Measurements from ENCODE around the gene PLEKHA6.

DNA sequence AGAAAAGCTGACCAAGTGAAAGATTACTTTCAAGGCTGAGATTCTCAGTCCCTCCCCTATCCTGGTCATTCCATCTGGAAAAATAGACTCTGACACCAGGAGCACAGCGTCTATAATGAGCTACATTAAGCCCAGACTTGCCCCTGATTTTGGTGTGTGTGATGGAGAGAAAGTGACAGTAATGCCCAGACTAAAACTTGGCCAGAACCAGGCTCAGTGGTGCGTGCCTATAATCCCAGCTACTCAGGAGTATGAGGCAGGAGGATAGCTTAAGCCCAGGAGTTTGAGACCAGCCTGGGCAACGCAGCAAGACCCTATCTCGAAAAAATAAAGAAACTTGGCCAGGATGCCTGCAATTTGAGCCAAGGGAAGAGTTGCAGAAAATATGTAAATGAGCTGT lies 15.9 kb downstream of the PLEKHA6 start:
- TF ChIP-seq, protein P1, sequence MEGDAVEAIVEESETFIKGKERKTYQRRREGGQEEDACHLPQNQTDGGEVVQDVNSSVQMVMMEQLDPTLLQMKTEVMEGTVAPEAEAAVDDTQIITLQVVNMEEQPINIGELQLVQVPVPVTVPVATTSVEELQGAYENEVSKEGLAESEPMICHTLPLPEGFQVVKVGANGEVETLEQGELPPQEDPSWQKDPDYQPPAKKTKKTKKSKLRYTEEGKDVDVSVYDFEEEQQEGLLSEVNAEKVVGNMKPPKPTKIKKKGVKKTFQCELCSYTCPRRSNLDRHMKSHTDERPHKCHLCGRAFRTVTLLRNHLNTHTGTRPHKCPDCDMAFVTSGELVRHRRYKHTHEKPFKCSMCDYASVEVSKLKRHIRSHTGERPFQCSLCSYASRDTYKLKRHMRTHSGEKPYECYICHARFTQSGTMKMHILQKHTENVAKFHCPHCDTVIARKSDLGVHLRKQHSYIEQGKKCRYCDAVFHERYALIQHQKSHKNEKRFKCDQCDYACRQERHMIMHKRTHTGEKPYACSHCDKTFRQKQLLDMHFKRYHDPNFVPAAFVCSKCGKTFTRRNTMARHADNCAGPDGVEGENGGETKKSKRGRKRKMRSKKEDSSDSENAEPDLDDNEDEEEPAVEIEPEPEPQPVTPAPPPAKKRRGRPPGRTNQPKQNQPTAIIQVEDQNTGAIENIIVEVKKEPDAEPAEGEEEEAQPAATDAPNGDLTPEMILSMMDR (IDR thresholded peaks at IDR 0.05 in 8 of 11, conservative IDR thresholded peaks at IDR 0.05 in 3 of 11): no peak
- no peak for TF ChIP-seq POLR2AphosphoS5 (IDR thresholded peaks at IDR 0.05)
